SK-N-SH treated with all-trans-retinoic acid at 6 μM for 48 hours (cell line): Measurements from ENCODE around the gene C20orf173.
"Not testable (repeated sequence)": the region's sequence is repeated elsewhere in the genome, so short reads cannot be mapped to it uniquely, and the experiment has no call there.

Experiments
- ARNTL ChIP-seq: fragments of 450-650 bp; formaldehyde crosslinking; IDR thresholded peaks from 2 replicates; pipeline ENCODE4 v1.5.0; 2020; ENCODE audit warnings: low read depth, mild to moderate bottlenecking, moderate library complexity, borderline replicate concordance
- CSDC2 ChIP-seq: fragments of 250-450 bp; sonication (Bioruptor Pico); IDR thresholded peaks from 2 replicates; pipeline ENCODE4 v1.5.0; 2020; ENCODE audit warnings: mild to moderate bottlenecking, moderate library complexity
- GLIS3 ChIP-seq: fragments of 250-450 bp; sonication (Bioruptor Pico); IDR thresholded peaks from 2 replicates; pipeline ENCODE4 v1.5.0; 2020; ENCODE audit warnings: mild to moderate bottlenecking, moderate library complexity
- OSR1 ChIP-seq: fragments of 250-450 bp; sonication (Bioruptor Pico); IDR thresholded peaks from 2 replicates; pipeline ENCODE4 v1.8.0; 2022; ENCODE audit warnings: moderate library complexity, mild to moderate bottlenecking, inconsistent platforms
- RARB ChIP-seq: fragments of 250-450 bp; sonication (Bioruptor Pico); IDR thresholded peaks from 2 replicates; pipeline ENCODE4 v1.8.0; 2021; ENCODE audit warnings: mild to moderate bottlenecking, moderate library complexity
- TCF4 ChIP-seq: fragments of 250-450 bp; sonication (Bioruptor Pico); IDR thresholded peaks from 2 replicates; pipeline ENCODE4 v1.8.0; 2021; ENCODE audit warnings: mild to moderate bottlenecking, moderate library complexity, borderline replicate concordance
- ZFP30 ChIP-seq: fragments of 450-650 bp; formaldehyde crosslinking; IDR thresholded peaks from 2 replicates; pipeline ENCODE4 v1.5.0; 2022; ENCODE audit warnings: mild to moderate bottlenecking, moderate library complexity
- ZNF565 ChIP-seq: fragments of 450-650 bp; formaldehyde crosslinking; conservative IDR thresholded peaks from 2 replicates; pipeline ENCODE4 v1.5.0; 2020; ENCODE audit warnings: low read depth, mild to moderate bottlenecking, moderate library complexity
- ZNF70 ChIP-seq: fragments of 450-650 bp; formaldehyde crosslinking; IDR thresholded peaks from 2 replicates; pipeline ENCODE4 v1.5.0; 2020; ENCODE audit warnings: mild to moderate bottlenecking, moderate library complexity
- TF ChIP-seq, protein P1 (sequence below): fragments of 250-450 bp; sonication (Bioruptor Pico); IDR thresholded peaks from 2 replicates; pipeline ENCODE4 v1.5.1; 2020; ENCODE audit warnings: low read depth, mild to moderate bottlenecking, moderate library complexity
- TF ChIP-seq, protein P2 (sequence below): fragments of 250-450 bp; sonication (Bioruptor Pico); IDR thresholded peaks from 2 replicates; pipeline ENCODE4 v1.8.0; 2021; ENCODE audit warnings: low read depth, mild to moderate bottlenecking, moderate library complexity, borderline replicate concordance
- TF ChIP-seq, protein P3 (sequence below): fragments of 250-450 bp; sonication (Bioruptor Pico); IDR thresholded peaks from 2 replicates; pipeline ENCODE4 v1.5.0; 2020; ENCODE audit warnings: mild to moderate bottlenecking, moderate library complexity
- TF ChIP-seq, protein P4 (sequence below): fragments of 250-450 bp; sonication (Bioruptor Pico); IDR thresholded peaks from 2 replicates; pipeline ENCODE4 v1.8.0; 2020; ENCODE audit warnings: mild to moderate bottlenecking, moderate library complexity, borderline replicate concordance

DNA sequence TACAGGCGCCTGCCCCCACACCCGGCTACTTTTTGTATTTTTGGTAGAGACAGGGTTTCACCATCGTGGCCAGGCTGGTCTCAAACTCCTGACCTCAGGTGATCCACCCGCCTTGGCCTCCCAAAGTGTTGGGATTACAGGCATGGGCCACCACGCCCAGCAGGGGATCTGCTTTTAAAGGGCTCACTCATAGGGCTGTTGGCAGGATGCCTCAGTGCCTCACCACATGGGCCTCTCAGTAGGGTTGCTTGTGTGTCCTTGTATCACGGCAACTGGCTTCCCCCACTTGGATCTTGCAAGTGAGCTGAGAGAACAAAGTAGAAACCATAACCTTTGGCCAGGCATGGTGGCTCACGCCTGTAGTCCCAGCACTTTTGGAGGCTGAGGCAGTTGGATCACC lies 15.5 kb upstream of the C20orf173 start:
- not testable (repeated sequence) for TF ChIP-seq ARNTL, ZFP30, CSDC2, OSR1, GLIS3, ZNF565, ZNF70, TCF4, RARB (CRISPR knock-in tag)
- TF ChIP-seq, protein P1, sequence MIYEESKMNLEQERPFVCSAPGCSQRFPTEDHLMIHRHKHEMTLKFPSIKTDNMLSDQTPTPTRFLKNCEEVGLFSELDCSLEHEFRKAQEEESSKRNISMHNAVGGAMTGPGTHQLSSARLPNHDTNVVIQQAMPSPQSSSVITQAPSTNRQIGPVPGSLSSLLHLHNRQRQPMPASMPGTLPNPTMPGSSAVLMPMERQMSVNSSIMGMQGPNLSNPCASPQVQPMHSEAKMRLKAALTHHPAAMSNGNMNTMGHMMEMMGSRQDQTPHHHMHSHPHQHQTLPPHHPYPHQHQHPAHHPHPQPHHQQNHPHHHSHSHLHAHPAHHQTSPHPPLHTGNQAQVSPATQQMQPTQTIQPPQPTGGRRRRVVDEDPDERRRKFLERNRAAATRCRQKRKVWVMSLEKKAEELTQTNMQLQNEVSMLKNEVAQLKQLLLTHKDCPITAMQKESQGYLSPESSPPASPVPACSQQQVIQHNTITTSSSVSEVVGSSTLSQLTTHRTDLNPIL (CRISPR knock-in tag): not testable (repeated sequence)
- TF ChIP-seq, protein P2, sequence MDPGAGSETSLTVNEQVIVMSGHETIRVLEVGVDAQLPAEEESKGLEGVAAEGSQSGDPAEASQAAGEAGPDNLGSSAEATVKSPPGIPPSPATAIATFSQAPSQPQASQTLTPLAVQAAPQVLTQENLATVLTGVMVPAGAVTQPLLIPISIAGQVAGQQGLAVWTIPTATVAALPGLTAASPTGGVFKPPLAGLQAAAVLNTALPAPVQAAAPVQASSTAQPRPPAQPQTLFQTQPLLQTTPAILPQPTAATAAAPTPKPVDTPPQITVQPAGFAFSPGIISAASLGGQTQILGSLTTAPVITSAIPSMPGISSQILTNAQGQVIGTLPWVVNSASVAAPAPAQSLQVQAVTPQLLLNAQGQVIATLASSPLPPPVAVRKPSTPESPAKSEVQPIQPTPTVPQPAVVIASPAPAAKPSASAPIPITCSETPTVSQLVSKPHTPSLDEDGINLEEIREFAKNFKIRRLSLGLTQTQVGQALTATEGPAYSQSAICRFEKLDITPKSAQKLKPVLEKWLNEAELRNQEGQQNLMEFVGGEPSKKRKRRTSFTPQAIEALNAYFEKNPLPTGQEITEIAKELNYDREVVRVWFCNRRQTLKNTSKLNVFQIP (CRISPR knock-in tag): not testable (repeated sequence)
- TF ChIP-seq, protein P3, sequence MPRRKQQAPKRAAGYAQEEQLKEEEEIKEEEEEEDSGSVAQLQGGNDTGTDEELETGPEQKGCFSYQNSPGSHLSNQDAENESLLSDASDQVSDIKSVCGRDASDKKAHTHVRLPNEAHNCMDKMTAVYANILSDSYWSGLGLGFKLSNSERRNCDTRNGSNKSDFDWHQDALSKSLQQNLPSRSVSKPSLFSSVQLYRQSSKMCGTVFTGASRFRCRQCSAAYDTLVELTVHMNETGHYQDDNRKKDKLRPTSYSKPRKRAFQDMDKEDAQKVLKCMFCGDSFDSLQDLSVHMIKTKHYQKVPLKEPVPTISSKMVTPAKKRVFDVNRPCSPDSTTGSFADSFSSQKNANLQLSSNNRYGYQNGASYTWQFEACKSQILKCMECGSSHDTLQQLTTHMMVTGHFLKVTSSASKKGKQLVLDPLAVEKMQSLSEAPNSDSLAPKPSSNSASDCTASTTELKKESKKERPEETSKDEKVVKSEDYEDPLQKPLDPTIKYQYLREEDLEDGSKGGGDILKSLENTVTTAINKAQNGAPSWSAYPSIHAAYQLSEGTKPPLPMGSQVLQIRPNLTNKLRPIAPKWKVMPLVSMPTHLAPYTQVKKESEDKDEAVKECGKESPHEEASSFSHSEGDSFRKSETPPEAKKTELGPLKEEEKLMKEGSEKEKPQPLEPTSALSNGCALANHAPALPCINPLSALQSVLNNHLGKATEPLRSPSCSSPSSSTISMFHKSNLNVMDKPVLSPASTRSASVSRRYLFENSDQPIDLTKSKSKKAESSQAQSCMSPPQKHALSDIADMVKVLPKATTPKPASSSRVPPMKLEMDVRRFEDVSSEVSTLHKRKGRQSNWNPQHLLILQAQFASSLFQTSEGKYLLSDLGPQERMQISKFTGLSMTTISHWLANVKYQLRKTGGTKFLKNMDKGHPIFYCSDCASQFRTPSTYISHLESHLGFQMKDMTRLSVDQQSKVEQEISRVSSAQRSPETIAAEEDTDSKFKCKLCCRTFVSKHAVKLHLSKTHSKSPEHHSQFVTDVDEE (CRISPR knock-in tag): not testable (repeated sequence)
- TF ChIP-seq, protein P4, sequence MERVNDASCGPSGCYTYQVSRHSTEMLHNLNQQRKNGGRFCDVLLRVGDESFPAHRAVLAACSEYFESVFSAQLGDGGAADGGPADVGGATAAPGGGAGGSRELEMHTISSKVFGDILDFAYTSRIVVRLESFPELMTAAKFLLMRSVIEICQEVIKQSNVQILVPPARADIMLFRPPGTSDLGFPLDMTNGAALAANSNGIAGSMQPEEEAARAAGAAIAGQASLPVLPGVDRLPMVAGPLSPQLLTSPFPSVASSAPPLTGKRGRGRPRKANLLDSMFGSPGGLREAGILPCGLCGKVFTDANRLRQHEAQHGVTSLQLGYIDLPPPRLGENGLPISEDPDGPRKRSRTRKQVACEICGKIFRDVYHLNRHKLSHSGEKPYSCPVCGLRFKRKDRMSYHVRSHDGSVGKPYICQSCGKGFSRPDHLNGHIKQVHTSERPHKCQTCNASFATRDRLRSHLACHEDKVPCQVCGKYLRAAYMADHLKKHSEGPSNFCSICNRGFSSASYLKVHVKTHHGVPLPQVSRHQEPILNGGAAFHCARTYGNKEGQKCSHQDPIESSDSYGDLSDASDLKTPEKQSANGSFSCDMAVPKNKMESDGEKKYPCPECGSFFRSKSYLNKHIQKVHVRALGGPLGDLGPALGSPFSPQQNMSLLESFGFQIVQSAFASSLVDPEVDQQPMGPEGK (CRISPR knock-in tag): not testable (repeated sequence)
